SK-N-MC (cell line): ENCODE data around the gene TTBK2.

Experiments used
- EZH2 ChIP-seq: fragments of 200-600 bp; sonication (generic); IDR thresholded peaks from one replicate; pipeline ENCODE4 v1.6.1; 2017; ENCODE audit warnings: antibody characterized with exemption
- FOXP2 ChIP-seq: optimal IDR thresholded peaks from 2 replicates; pipeline ENCODE3; 2011; ENCODE audit warnings: mild to moderate bottlenecking, moderate library complexity; ENCODE audit not compliant: insufficient read depth; ENCODE audit errors: extremely low read length, control extremely low read depth
- POLR2AphosphoS5 ChIP-seq: IDR thresholded peaks from 2 replicates; pipeline ENCODE4 v1.6.1; 2012; ENCODE audit warnings: mild to moderate bottlenecking, low read depth, low read length, borderline replicate concordance

- TF ChIP-seq POLR2AphosphoS5: no peak
- no peak for TF ChIP-seq EZH2
- TF ChIP-seq FOXP2: no peak
Measured at GRCh38 chr15:42820811-42821210, 99.8 kb downstream of the TTBK2 start.
